DOHH2 (cell line): ENCODE results near the gene STAT5A.
"Not testable (repeated sequence)": the region's sequence is repeated elsewhere in the genome, so short reads cannot be mapped to it uniquely, and the experiment has no call there.

Experiments
- H3F3A ChIP-seq: fragments of 200-600 bp; sonication (generic), shearing (Covaris generic); 2 replicates; pipeline ENCODE4 v1.6.0; 2016; ENCODE audit warnings: antibody characterized with exemption, mild to moderate bottlenecking; ENCODE audit not compliant: control insufficient read depth, insufficient read depth
- H3K27ac ChIP-seq: fragments of 200-600 bp; sonication (generic); 2 replicates; pipeline ENCODE4 v1.5.1; 2014; ENCODE audit warnings: low read depth, mild to moderate bottlenecking, low read length, moderate library complexity
- H3K27me3 ChIP-seq: fragments of 200-600 bp; sonication (generic); 2 replicates; pipeline ENCODE4 v1.6.1; 2014; ENCODE audit warnings: mild to moderate bottlenecking, low read length, mixed read lengths; ENCODE audit not compliant: control insufficient read depth
- H3K36me3 ChIP-seq: fragments of 200-600 bp; sonication (generic); 2 replicates; pipeline ENCODE4 v1.6.1; 2014; ENCODE audit warnings: mild to moderate bottlenecking, low read length, moderate library complexity, mixed read lengths; ENCODE audit not compliant: control insufficient read depth
- H3K4me1 ChIP-seq: fragments of 200-600 bp; sonication (generic); 2 replicates; pipeline ENCODE4 v1.6.1; 2014; ENCODE audit warnings: mild to moderate bottlenecking, low read length, mixed read lengths; ENCODE audit not compliant: control insufficient read depth
- H3K4me2 ChIP-seq: fragments of 200-600 bp; sonication (generic); 2 replicates; pipeline ENCODE4 v1.6.0; 2014; ENCODE audit warnings: mild to moderate bottlenecking, low read length, moderate library complexity
- H3K4me3 ChIP-seq: fragments of 200-600 bp; sonication (generic); 2 replicates; pipeline ENCODE4 v1.5.1; 2014; ENCODE audit warnings: mild to moderate bottlenecking, low read length, mixed read lengths
- H3K79me2 ChIP-seq: fragments of 200-600 bp; sonication (generic); 2 replicates; pipeline ENCODE4 v1.6.1; 2014; ENCODE audit warnings: mild to moderate bottlenecking, low read length, mixed read lengths; ENCODE audit not compliant: control insufficient read depth
- H3K9me2 ChIP-seq: fragments of 200-600 bp; sonication (generic); replicated peaks from 2 replicates; pipeline ENCODE4 v1.6.1; 2014; ENCODE audit warnings: mild to moderate bottlenecking, low read length, mixed read lengths; ENCODE audit not compliant: control insufficient read depth
- H3K9me3 ChIP-seq: fragments of 200-600 bp; sonication (generic); 2 replicates; pipeline ENCODE4 v1.6.1; 2014; ENCODE audit warnings: antibody characterized with exemption, low read length, mixed read lengths; ENCODE audit not compliant: control insufficient read depth, insufficient read depth
- H4K20me1 ChIP-seq: fragments of 200-600 bp; sonication (generic); 2 replicates; pipeline ENCODE4 v1.6.0; 2014; ENCODE audit warnings: low read depth, mild to moderate bottlenecking, antibody characterized with exemption, low read length, moderate library complexity; ENCODE audit not compliant: control insufficient read depth, insufficient read depth
- EZH2phosphoT487 ChIP-seq: fragments of 200-600 bp; sonication (generic); IDR thresholded peaks from 2 replicates; pipeline ENCODE4 v1.6.1; 2017; ENCODE audit warnings: borderline replicate concordance, mild to moderate bottlenecking, antibody characterized with exemption, low read length, moderate library complexity, mixed read lengths
- TF ChIP-seq, protein P1 (sequence below): fragments of 200-600 bp; sonication (generic); IDR thresholded peaks from one replicate; pipeline ENCODE4 v1.5.1; 2014; ENCODE audit warnings: antibody characterized with exemption, mild to moderate bottlenecking, low read depth, low read length; ENCODE audit not compliant: poor library complexity, severe bottlenecking

Gene STAT5A

DNA sequence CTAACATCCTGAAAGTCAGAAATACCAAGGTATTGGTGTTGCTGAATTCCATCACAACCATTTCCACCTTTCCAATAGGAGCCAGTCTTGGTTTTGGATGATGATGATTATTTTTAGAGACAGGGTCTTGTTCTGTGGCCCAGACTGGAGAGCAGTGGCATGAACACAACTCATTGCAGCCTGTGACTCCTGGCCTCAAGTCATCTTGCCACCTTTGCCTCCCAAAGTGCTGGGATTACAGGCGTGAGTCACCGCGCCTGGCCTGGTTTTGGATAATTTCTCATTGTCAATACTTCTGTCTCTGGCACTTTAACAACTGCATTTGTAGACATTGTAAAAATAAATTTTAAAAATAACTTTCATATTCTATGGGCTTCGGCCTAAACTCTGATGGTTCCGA, 34.7 kb upstream of the STAT5A start:
- Histone ChIP-seq H3K4me2 (peak overlapping the region; percentile 93), H3K4me3 (peak overlapping the region; percentile 26), H3K4me1 (peaks cover 99% of the 10 kb centered on the region), H3K27ac (peak overlapping the region; percentile 95), H3K36me3 (no peaks in the 10 kb centered on the region), H4K20me1 (no peaks in the 10 kb centered on the region), H3K9me2 (no peaks in the 10 kb centered on the region), H3K27me3 (no peaks in the 10 kb centered on the region), H3K79me2 (peaks cover 93% of the 10 kb centered on the region), H3K9me3 (no peaks in the 10 kb centered on the region), H3F3A (peaks cover 57% of the 10 kb centered on the region)
- TF ChIP-seq EZH2phosphoT487, result no peak

- Histone ChIP-seq H3K4me2 (peak overlapping the region; percentile 93), H3K27ac (peak overlapping the region; percentile 95), H3K4me1 (peaks cover 99% of the 10 kb centered on the region), H3K27me3 (no peaks in the 10 kb centered on the region), H3K79me2 (peaks cover 93% of the 10 kb centered on the region), H3K9me2 (no peaks in the 10 kb centered on the region), H3K36me3 (peaks cover 4% of the 10 kb centered on the region; the same call in 1 of the 2 replicates), H3K4me3 (peak overlapping the region; percentile 68), H4K20me1 (no peaks in the 10 kb centered on the region), H3F3A (peaks cover 62% of the 10 kb centered on the region), H3K9me3 (no peaks in the 10 kb centered on the region)
- TF ChIP-seq EZH2phosphoT487, result no peak
- TF ChIP-seq, protein P1, sequence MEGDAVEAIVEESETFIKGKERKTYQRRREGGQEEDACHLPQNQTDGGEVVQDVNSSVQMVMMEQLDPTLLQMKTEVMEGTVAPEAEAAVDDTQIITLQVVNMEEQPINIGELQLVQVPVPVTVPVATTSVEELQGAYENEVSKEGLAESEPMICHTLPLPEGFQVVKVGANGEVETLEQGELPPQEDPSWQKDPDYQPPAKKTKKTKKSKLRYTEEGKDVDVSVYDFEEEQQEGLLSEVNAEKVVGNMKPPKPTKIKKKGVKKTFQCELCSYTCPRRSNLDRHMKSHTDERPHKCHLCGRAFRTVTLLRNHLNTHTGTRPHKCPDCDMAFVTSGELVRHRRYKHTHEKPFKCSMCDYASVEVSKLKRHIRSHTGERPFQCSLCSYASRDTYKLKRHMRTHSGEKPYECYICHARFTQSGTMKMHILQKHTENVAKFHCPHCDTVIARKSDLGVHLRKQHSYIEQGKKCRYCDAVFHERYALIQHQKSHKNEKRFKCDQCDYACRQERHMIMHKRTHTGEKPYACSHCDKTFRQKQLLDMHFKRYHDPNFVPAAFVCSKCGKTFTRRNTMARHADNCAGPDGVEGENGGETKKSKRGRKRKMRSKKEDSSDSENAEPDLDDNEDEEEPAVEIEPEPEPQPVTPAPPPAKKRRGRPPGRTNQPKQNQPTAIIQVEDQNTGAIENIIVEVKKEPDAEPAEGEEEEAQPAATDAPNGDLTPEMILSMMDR, result peak; percentile 2
Observed at GRCh38 chr17:42255445-42255844, 32.9 kb upstream of the STAT5A start.

GRCh38 chr17:42260318-42260717, 28.0 kb upstream of the STAT5A start:
- Histone ChIP-seq H3K27me3 (no peaks in the 10 kb centered on the region), H3K4me3 (peak overlapping the region; percentile 63), H3K36me3 (peaks cover 5% of the 10 kb centered on the region), H3K4me2 (peak overlapping the region; percentile 73), H3K27ac (peak overlapping the region; percentile 95), H3K4me1 (peaks cover 82% of the 10 kb centered on the region), H3F3A (peaks cover 58% of the 10 kb centered on the region), H4K20me1 (no peaks in the 10 kb centered on the region), H3K9me3 (peaks cover under 1% of the 10 kb centered on the region; the same call in 1 of the 2 replicates), H3K79me2 (peaks cover 80% of the 10 kb centered on the region), H3K9me2 (no peaks in the 10 kb centered on the region)
- no peak for TF ChIP-seq EZH2phosphoT487
- TF ChIP-seq, protein P1, result no peak

DNA sequence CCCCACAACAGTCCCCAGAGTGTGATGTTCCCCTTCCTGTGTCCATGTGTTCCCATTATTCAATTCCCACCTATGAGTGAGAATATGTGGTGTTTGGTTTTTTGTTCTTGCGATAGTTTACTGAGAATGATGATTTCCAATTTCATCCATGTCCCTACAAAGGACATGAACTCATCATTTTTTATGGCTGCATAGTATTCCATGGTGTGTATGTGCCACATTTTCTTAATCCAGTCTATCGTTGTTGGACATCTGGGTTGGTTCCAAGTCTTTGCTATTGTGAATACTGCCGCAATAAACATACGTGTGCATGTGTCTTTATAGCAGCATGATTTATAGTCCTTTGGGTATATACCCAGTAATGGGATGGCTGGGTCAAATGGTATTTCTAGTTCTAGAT, 23.9 kb upstream of the STAT5A start:
- H3K79me2 ChIP-seq, result peaks cover 78% of the 10 kb centered on the region
- not testable (repeated sequence) for H3K4me3 ChIP-seq, H3K9me3 ChIP-seq, H3K9me2 ChIP-seq, H3K27ac ChIP-seq, H3K4me2 ChIP-seq, H3K27me3 ChIP-seq, H4K20me1 ChIP-seq
- H3F3A ChIP-seq, result peaks cover 34% of the 10 kb centered on the region
- H3K36me3 ChIP-seq, result peaks cover 16% of the 10 kb centered on the region
- H3K4me1 ChIP-seq, result peaks cover 59% of the 10 kb centered on the region
